ENCODE measurements around the gene SSTR5. TPM values are rescaled to one million over a fixed set of nuclear protein-coding genes. Genes with fewer than 3 reads are reported as not detected.
"Not testable (repeated sequence)": the region's sequence is repeated elsewhere in the genome, so short reads cannot be mapped to it uniquely, and the experiment has no call there.

Gene SSTR5
- total and polyA plus RNA-seq, 10 of the 15 experiments (the other 5 are each of a cell fraction or from before 2014, with no cell fraction given), result not detected

DNA sequence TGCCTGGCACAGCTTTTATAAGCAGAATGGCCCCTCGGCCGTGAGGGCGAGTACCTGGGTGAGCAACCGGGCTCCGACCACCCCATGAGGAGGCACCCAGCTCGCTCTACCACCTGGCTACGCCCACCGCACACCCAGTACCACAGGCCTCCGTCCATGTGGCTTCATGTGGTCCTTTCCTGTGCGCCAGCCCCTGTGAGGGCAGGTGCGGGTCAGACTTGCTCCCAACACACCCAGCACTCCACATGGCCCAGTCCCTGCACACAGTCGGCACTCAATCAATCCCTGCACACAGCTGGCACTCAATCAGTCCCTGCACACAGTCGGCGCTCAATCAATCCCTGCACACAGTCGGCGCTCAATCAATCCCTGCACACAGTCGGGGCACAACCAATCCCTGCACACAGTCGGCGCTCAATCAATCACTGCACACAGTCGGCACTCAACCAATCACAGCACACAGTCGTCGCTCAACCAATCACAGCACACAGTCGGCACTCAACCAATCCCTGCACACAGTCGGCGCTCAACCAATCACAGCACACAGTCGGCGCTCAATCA, 19.5 kb downstream of the SSTR5 start (continued):
- TF ChIP-seq PML (IDR thresholded peaks at IDR 0.05; ENCODE audit: low read length) (no peak), ETV6 (conservative IDR thresholded peaks at IDR 0.05 in 1 of 2, IDR thresholded peaks at IDR 0.05 in 1 of 2; ENCODE audit: borderline replicate concordance in 1 of 2, low read depth in 1 of 2) (no peak)

DNA sequence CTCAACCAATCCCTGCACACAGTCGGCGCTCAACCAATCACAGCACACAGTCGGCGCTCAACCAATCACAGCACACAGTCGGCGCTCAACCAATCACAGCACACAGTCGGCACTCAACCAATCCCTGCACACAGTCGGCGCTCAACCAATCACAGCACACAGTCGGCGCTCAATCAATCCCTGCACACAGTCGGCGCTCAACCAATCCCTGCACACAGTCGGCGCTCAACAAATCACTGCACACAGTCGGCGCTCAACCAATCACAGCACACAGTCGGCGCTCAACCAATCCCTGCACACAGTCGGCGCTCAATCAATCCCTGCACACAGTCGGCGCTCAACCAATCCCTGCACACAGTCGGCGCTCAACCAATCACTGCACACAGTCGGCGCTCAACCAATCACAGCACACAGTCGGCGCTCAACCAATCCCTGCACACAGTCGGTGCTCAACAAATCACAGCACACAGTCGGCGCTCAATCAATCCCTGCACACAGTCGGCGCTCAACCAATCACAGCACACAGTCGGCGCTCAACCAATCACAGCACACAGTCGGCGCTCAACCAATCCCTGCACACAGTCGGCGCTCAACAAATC, 20.2 kb downstream of the SSTR5 start:
- DNase-seq (ENCODE audit: low read depth, low spot score); H3K36me3 ChIP-seq (ENCODE audit: control insufficient read depth in 2 of 2, insufficient read depth in 2 of 2, low read length in 1 of 2); H3K27ac ChIP-seq (ENCODE audit: control insufficient read depth, insufficient read depth); H3K79me2 ChIP-seq (ENCODE audit: control insufficient read depth, insufficient read depth, low read length); H3K27me3 ChIP-seq (replicated peaks in 1 of 2; ENCODE audit: control insufficient read depth in 2 of 2, insufficient read depth in 2 of 2, low read length in 1 of 2); H4K20me1 ChIP-seq (ENCODE audit: control insufficient read depth, insufficient read depth); intact Hi-C loops (cut with micrococcal nuclease; ENCODE audit: unreplicated experiment); FAIRE-seq; H3K9me3 ChIP-seq (replicated peaks; ENCODE audit: control insufficient read depth, insufficient read depth, low read length); H3K4me1 ChIP-seq (ENCODE audit: control insufficient read depth, insufficient read depth, low read length); H3K4me2 ChIP-seq (ENCODE audit: control insufficient read depth, insufficient read depth); H3K4me3 ChIP-seq; POLR2A ChIA-PET; CTCF ChIA-PET; in situ Hi-C loops (cut with MboI); ATAC-seq; H3K9ac ChIP-seq (ENCODE audit: control insufficient read depth, insufficient read depth, low read length); BruUV-seq (replicated peaks); H2AFZ ChIP-seq (ENCODE audit: control insufficient read depth, low read depth, low read length); SMC1A ChIA-PET (ENCODE audit: uncharacterized antibody, unreplicated experiment); RAD21 ChIA-PET (ENCODE audit: unreplicated experiment): not testable (repeated sequence)
- 97% methylated on average over 27 of the region's 40 CpGs for WGBS (ENCODE audit: insufficient coverage, insufficient replicate concordance, low lambda C conversion rate, missing lambda C conversion rate)

DNA sequence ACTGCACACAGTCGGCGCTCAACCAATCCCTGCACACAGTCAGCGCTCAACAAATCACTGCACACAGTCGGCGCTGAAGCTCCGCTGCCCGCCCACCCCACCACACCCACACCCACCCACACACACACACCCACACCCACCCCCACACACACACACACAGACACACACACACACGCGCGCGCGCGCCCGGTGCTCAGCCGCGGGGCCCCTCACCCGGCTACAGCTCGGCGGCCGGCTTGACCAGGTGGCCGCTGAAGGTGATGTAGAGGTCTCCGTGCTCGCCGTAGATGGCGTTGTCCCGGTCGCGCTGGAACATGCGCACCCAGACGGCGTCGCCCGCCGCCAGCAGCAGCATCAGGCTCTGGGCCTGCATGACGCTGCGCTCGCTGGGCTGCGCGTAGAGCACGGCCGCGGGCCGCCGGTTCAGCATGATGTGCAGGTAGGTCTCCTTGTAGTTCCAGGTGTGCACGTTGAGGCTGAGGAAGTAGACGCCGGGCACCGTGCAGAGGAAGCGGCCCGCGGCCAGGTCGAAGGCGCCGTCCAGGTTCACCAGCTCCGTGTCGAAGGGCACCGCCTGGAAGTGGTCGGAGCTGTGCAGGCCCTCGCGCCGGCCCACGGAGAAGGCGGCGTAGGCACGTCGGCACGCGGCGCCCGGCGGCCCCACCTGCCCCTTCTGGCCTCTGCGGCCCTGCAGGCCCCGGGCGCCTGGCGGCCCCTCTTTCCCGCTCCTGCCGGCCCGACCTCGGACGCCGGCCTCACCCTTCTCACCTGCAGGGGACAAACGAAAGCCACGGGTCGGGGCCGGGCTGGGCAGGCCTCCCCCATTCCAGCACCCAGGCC, 21.0 kb downstream of the SSTR5 start:
- no peak for FAIRE-seq
- ChIA-PET CTCF (no interaction called here), SMC1A (ENCODE audit: uncharacterized antibody, unreplicated experiment) (no interaction called here), RAD21 (ENCODE audit: unreplicated experiment) (no interaction called here), POLR2A (no interaction called here)
- intact Hi-C loops (cut with micrococcal nuclease; ENCODE audit: unreplicated experiment) (no loop called here), in situ Hi-C loops (cut with MboI) (no loop called here)
- Histone ChIP-seq H3K9ac (ENCODE audit: control insufficient read depth, insufficient read depth, low read length) (no peak overlapping the region), H3K4me2 (ENCODE audit: control insufficient read depth, insufficient read depth) (no peak overlapping the region), H3K4me3 (no peak overlapping the region), H4K20me1 (ENCODE audit: control insufficient read depth, insufficient read depth) (no peaks in the 10 kb centered on the region), H3K36me3 (ENCODE audit: control insufficient read depth in 2 of 2, insufficient read depth in 2 of 2, low read length in 1 of 2) (no peaks in the 10 kb centered on the region), H3K79me2 (ENCODE audit: control insufficient read depth, insufficient read depth, low read length) (no peaks in the 10 kb centered on the region), H2AFZ (ENCODE audit: control insufficient read depth, low read depth, low read length) (no peak overlapping the region), H3K27ac (ENCODE audit: control insufficient read depth, insufficient read depth) (no peak overlapping the region), H3K27me3 (replicated peaks in 1 of 2; ENCODE audit: control insufficient read depth in 2 of 2, insufficient read depth in 2 of 2, low read length in 1 of 2) (no peaks in the 10 kb centered on the region), H3K9me3 (replicated peaks; ENCODE audit: control insufficient read depth, insufficient read depth, low read length) (no peaks in the 10 kb centered on the region), H3K4me1 (ENCODE audit: control insufficient read depth, insufficient read depth, low read length) (no peaks in the 10 kb centered on the region)
- BruUV-seq (replicated peaks), result no TSS peak
- ATAC-seq, result peak; percentile 32
- DNase-seq (ENCODE audit: low read depth, low spot score), result no peak
- WGBS (ENCODE audit: insufficient coverage, insufficient replicate concordance, low lambda C conversion rate, missing lambda C conversion rate), result 67% methylated on average over 62 of the region's 85 CpGs
- TF ChIP-seq, protein P1, sequence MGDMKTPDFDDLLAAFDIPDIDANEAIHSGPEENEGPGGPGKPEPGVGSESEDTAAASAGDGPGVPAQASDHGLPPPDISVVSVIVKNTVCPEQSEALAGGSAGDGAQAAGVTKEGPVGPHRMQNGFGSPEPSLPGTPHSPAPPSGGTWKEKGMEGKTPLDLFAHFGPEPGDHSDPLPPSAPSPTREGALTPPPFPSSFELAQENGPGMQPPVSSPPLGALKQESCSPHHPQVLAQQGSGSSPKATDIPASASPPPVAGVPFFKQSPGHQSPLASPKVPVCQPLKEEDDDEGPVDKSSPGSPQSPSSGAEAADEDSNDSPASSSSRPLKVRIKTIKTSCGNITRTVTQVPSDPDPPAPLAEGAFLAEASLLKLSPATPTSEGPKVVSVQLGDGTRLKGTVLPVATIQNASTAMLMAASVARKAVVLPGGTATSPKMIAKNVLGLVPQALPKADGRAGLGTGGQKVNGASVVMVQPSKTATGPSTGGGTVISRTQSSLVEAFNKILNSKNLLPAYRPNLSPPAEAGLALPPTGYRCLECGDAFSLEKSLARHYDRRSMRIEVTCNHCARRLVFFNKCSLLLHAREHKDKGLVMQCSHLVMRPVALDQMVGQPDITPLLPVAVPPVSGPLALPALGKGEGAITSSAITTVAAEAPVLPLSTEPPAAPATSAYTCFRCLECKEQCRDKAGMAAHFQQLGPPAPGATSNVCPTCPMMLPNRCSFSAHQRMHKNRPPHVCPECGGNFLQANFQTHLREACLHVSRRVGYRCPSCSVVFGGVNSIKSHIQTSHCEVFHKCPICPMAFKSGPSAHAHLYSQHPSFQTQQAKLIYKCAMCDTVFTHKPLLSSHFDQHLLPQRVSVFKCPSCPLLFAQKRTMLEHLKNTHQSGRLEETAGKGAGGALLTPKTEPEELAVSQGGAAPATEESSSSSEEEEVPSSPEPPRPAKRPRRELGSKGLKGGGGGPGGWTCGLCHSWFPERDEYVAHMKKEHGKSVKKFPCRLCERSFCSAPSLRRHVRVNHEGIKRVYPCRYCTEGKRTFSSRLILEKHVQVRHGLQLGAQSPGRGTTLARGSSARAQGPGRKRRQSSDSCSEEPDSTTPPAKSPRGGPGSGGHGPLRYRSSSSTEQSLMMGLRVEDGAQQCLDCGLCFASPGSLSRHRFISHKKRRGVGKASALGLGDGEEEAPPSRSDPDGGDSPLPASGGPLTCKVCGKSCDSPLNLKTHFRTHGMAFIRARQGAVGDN (IDR thresholded peaks at IDR 0.05), result no peak
- TF ChIP-seq POU2F2 (IDR thresholded peaks at IDR 0.05; ENCODE audit: borderline replicate concordance, low read depth, low read length) (no peak), SRF (IDR thresholded peaks at IDR 0.05; ENCODE audit: low read depth in 2 of 2, low read length in 2 of 2) (peak in 1 of 2 experiments; percentile 75; a peak in 1 of 4 replicates), GATAD2B (conservative IDR thresholded peaks at IDR 0.05; ENCODE audit: low read depth) (peak; percentile 51; the same call in 1 of the 2 replicates), NR2F1 (conservative IDR thresholded peaks at IDR 0.05) (0 out of 2 replicates have a peak, but pooled peaks have one; percentile 17)

All from GM12878 (cell line).